DOHH2 (cell line): ENCODE results near the gene CLDN10.

Source experiments
- H3F3A ChIP-seq: fragments of 200-600 bp; sonication (generic), shearing (Covaris generic); 2 replicates; pipeline ENCODE4 v1.6.0; 2016; ENCODE audit warnings: antibody characterized with exemption, mild to moderate bottlenecking; ENCODE audit not compliant: control insufficient read depth, insufficient read depth
- H3K27ac ChIP-seq: fragments of 200-600 bp; sonication (generic); 2 replicates; pipeline ENCODE4 v1.5.1; 2014; ENCODE audit warnings: low read depth, mild to moderate bottlenecking, low read length, moderate library complexity
- H3K27me3 ChIP-seq: fragments of 200-600 bp; sonication (generic); 2 replicates; pipeline ENCODE4 v1.6.1; 2014; ENCODE audit warnings: mild to moderate bottlenecking, low read length, mixed read lengths; ENCODE audit not compliant: control insufficient read depth
- H3K36me3 ChIP-seq: fragments of 200-600 bp; sonication (generic); 2 replicates; pipeline ENCODE4 v1.6.1; 2014; ENCODE audit warnings: mild to moderate bottlenecking, low read length, moderate library complexity, mixed read lengths; ENCODE audit not compliant: control insufficient read depth
- H3K4me1 ChIP-seq: fragments of 200-600 bp; sonication (generic); 2 replicates; pipeline ENCODE4 v1.6.1; 2014; ENCODE audit warnings: mild to moderate bottlenecking, low read length, mixed read lengths; ENCODE audit not compliant: control insufficient read depth
- H3K4me2 ChIP-seq: fragments of 200-600 bp; sonication (generic); 2 replicates; pipeline ENCODE4 v1.6.0; 2014; ENCODE audit warnings: mild to moderate bottlenecking, low read length, moderate library complexity
- H3K4me3 ChIP-seq: fragments of 200-600 bp; sonication (generic); 2 replicates; pipeline ENCODE4 v1.5.1; 2014; ENCODE audit warnings: mild to moderate bottlenecking, low read length, mixed read lengths
- H3K79me2 ChIP-seq: fragments of 200-600 bp; sonication (generic); 2 replicates; pipeline ENCODE4 v1.6.1; 2014; ENCODE audit warnings: mild to moderate bottlenecking, low read length, mixed read lengths; ENCODE audit not compliant: control insufficient read depth
- H3K9me2 ChIP-seq: fragments of 200-600 bp; sonication (generic); replicated peaks from 2 replicates; pipeline ENCODE4 v1.6.1; 2014; ENCODE audit warnings: mild to moderate bottlenecking, low read length, mixed read lengths; ENCODE audit not compliant: control insufficient read depth
- H3K9me3 ChIP-seq: fragments of 200-600 bp; sonication (generic); 2 replicates; pipeline ENCODE4 v1.6.1; 2014; ENCODE audit warnings: antibody characterized with exemption, low read length, mixed read lengths; ENCODE audit not compliant: control insufficient read depth, insufficient read depth
- H4K20me1 ChIP-seq: fragments of 200-600 bp; sonication (generic); 2 replicates; pipeline ENCODE4 v1.6.0; 2014; ENCODE audit warnings: low read depth, mild to moderate bottlenecking, antibody characterized with exemption, low read length, moderate library complexity; ENCODE audit not compliant: control insufficient read depth, insufficient read depth
- CTCF ChIP-seq: fragments of 200-600 bp; sonication (generic); IDR thresholded peaks from one replicate; pipeline ENCODE4 v1.5.1; 2014; ENCODE audit warnings: antibody characterized with exemption, mild to moderate bottlenecking, low read depth, low read length; ENCODE audit not compliant: poor library complexity, severe bottlenecking
- EZH2phosphoT487 ChIP-seq: fragments of 200-600 bp; sonication (generic); IDR thresholded peaks from 2 replicates; pipeline ENCODE4 v1.6.1; 2017; ENCODE audit warnings: borderline replicate concordance, mild to moderate bottlenecking, antibody characterized with exemption, low read length, moderate library complexity, mixed read lengths

CLDN10 gene

GRCh38 chr13:95533545-95534160, 18.9 kb upstream of the CLDN10 start:
- H3K4me1 ChIP-seq, result no peaks in the 10 kb centered on the region
- TF ChIP-seq EZH2phosphoT487, result no peak
- no peaks in the 10 kb centered on the region for H3K36me3 ChIP-seq
- no peaks in the 10 kb centered on the region for H4K20me1 ChIP-seq
- no peak overlapping the region for H3K27ac ChIP-seq
- H3K9me3 ChIP-seq, result no peaks in the 10 kb centered on the region
- H3F3A ChIP-seq, result no peaks in the 10 kb centered on the region
- H3K4me2 ChIP-seq, result no peak overlapping the region
- no peaks in the 10 kb centered on the region for H3K9me2 ChIP-seq
- peaks cover 3% of the 10 kb centered on the region; the same call in 1 of the 2 replicates for H3K27me3 ChIP-seq
- no peak overlapping the region for H3K4me3 ChIP-seq
- H3K79me2 ChIP-seq, result no peaks in the 10 kb centered on the region

GRCh38 chr13:95535243-95535642, 17.3 kb upstream of the CLDN10 start:
- H3K4me3 ChIP-seq, result no peak overlapping the region
- TF ChIP-seq EZH2phosphoT487 (no peak), CTCF (no peak)
- H3K36me3 ChIP-seq, result no peaks in the 10 kb centered on the region
- no peak overlapping the region for H3K4me2 ChIP-seq
- no peaks in the 10 kb centered on the region for H4K20me1 ChIP-seq
- no peaks in the 10 kb centered on the region for H3K9me3 ChIP-seq
- H3K27me3 ChIP-seq, result peaks cover 3% of the 10 kb centered on the region; the same call in 1 of the 2 replicates
- no peaks in the 10 kb centered on the region for H3K79me2 ChIP-seq
- H3F3A ChIP-seq, result no peaks in the 10 kb centered on the region
- no peak overlapping the region for H3K27ac ChIP-seq
- no peaks in the 10 kb centered on the region for H3K9me2 ChIP-seq
- H3K4me1 ChIP-seq, result no peaks in the 10 kb centered on the region

GRCh38 chr13:95536632-95537241, 15.8 kb upstream of the CLDN10 start:
- TF ChIP-seq EZH2phosphoT487, result no peak
- TF ChIP-seq CTCF, result peak; percentile 44
- no peaks in the 10 kb centered on the region for H3K9me3 ChIP-seq
- no peaks in the 10 kb centered on the region for H3F3A ChIP-seq
- H3K4me1 ChIP-seq, result no peaks in the 10 kb centered on the region
- H3K27ac ChIP-seq, result no peak overlapping the region
- no peak overlapping the region for H3K4me3 ChIP-seq
- peaks cover 6% of the 10 kb centered on the region; the same call in 1 of the 2 replicates for H3K27me3 ChIP-seq
- H4K20me1 ChIP-seq, result no peaks in the 10 kb centered on the region
- no peaks in the 10 kb centered on the region for H3K79me2 ChIP-seq
- no peak overlapping the region for H3K4me2 ChIP-seq
- H3K36me3 ChIP-seq, result no peaks in the 10 kb centered on the region
- H3K9me2 ChIP-seq, result no peaks in the 10 kb centered on the region

GRCh38 chr13:95540888-95541287, 11.6 kb upstream of the CLDN10 start:
- no peak overlapping the region for H3K27ac ChIP-seq
- H3K4me3 ChIP-seq, result no peak overlapping the region
- TF ChIP-seq EZH2phosphoT487, result no peak
- no peak for TF ChIP-seq CTCF

More at GRCh38 chr13:95540888-95541287, 11.6 kb upstream of the CLDN10 start:
- H4K20me1 ChIP-seq, result no peaks in the 10 kb centered on the region
- H3K36me3 ChIP-seq, result no peaks in the 10 kb centered on the region
- no peaks in the 10 kb centered on the region for H3K9me2 ChIP-seq
- no peaks in the 10 kb centered on the region for H3K79me2 ChIP-seq
- no peaks in the 10 kb centered on the region for H3K4me1 ChIP-seq
- no peaks in the 10 kb centered on the region for H3F3A ChIP-seq
- H3K9me3 ChIP-seq, result no peaks in the 10 kb centered on the region
- H3K27me3 ChIP-seq, result peaks cover 3% of the 10 kb centered on the region; the same call in 1 of the 2 replicates
- H3K4me2 ChIP-seq, result no peak overlapping the region
